Right atrium auricular region (tissue), 2 donors: ENCODE measurements around the gene DIP2B. TPM values are rescaled to one million over a fixed set of nuclear protein-coding genes. Genes with fewer than 3 reads are reported as not detected.

Source experiments
- DNase-seq: peaks from one replicate; pipeline ENCODE4 v3.0.0-alpha.2; 2019; ENCODE audit warnings: low spot score
- H3K27ac ChIP-seq, 2 donors: fragments of 200-600 bp; sonication (generic); 1 replicate in 1 of 2; 2 replicates in 1 of 2; pipeline ENCODE4 v1.5.1; 2016 to 2019
- H3K27me3 ChIP-seq, 2 donors: fragments of 200-600 bp; sonication (generic); one replicate each; pipeline versions ENCODE4 v1.5.1 to v1.6.0; 2017 to 2019
- H3K36me3 ChIP-seq: fragments of 200-600 bp; sonication (generic); one replicate; pipeline ENCODE4 v1.5.1; 2016
- H3K4me1 ChIP-seq, 2 donors: fragments of 200-600 bp; sonication (generic); one replicate each; pipeline versions ENCODE4 v1.5.1 to v1.6.0; 2017 to 2019
- H3K4me3 ChIP-seq, 2 donors: fragments of 200-600 bp; sonication (generic); 1 replicate in 1 of 2; 2 replicates in 1 of 2; pipeline ENCODE4 v1.5.1; 2017 to 2019; ENCODE audit warnings: mild to moderate bottlenecking in 1 of 2, moderate library complexity in 1 of 2
- H3K9me3 ChIP-seq, 2 donors: fragments of 200-600 bp; sonication (generic); one replicate each; pipeline ENCODE4 v1.5.1; 2019
- total RNA-seq, 2 donors: library from RNA; depleted of rRNA; stranded (reverse); fragments of >200 nt; gene quantifications; one replicate each; pipeline ENCODE4 v1.1.0, GENCODE V29; 2016
- TF ChIP-seq, protein P1 (sequence below), 2 donors: fragments of 200-600 bp; sonication (generic); IDR thresholded peaks; one replicate each; pipeline ENCODE4 v1.5.1; 2019; ENCODE audit warnings: antibody characterized with exemption in 2 of 2

The DIP2B gene
- total RNA-seq, 2 donors from 2014 or later: 11.6 to 15.2 TPM

DNA sequence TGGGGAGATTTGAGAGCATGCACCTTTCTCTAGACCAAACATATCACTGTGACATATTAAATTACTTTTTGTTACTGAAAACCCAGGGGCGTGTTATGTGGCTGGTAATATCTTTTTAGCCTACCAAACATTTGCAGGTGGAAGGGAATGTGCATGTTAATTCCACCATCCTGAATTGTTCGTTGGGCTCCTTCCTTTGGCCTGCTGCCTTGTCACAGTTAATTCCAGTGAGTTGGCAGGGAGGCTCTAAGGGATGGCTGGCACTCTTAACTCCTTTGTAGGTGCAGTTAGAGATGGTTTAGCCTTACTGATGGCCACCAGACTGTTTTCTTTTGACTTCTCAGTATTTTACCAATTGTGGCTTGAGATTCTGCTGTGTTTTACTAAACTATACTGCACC is 64.5 kb downstream of the DIP2B start:
- peak overlapping the region; percentile 3 to 14 for H3K27ac ChIP-seq
- H3K4me3 ChIP-seq: no peak overlapping the region

DNA sequence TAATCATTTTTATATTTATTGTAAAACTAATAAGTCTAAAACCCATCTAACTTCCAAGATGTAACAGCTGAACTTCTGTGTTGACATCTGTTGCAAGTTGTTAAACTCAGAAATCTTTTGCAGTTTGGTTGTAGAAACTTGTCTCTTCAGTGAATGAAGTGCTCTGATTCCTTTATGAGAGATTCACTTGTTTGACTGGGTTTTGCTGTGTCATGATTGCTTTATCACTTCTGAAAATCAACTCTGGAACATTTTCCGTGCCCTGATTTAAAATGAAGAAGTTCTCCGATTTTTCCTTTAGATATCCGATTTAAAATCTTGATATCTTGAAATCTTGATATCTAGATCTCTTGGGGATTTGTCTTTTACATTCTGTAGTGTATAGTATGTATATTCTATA is 65.1 kb downstream of the DIP2B start:
- DNase-seq: no peak
- Histone ChIP-seq H3K36me3 (no peaks in the 10 kb centered on the region), H3K4me3 (no peak overlapping the region), H3K27ac (peak overlapping the region; percentile 14 to 16), H3K27me3 (no peaks in the 10 kb centered on the region), H3K4me1 (peaks cover 0 to 64% of the 10 kb centered on the region in 2 donors), H3K9me3 (no peaks in the 10 kb centered on the region)
- TF ChIP-seq, protein P1, sequence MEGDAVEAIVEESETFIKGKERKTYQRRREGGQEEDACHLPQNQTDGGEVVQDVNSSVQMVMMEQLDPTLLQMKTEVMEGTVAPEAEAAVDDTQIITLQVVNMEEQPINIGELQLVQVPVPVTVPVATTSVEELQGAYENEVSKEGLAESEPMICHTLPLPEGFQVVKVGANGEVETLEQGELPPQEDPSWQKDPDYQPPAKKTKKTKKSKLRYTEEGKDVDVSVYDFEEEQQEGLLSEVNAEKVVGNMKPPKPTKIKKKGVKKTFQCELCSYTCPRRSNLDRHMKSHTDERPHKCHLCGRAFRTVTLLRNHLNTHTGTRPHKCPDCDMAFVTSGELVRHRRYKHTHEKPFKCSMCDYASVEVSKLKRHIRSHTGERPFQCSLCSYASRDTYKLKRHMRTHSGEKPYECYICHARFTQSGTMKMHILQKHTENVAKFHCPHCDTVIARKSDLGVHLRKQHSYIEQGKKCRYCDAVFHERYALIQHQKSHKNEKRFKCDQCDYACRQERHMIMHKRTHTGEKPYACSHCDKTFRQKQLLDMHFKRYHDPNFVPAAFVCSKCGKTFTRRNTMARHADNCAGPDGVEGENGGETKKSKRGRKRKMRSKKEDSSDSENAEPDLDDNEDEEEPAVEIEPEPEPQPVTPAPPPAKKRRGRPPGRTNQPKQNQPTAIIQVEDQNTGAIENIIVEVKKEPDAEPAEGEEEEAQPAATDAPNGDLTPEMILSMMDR (IDR thresholded peaks at IDR 0.05): no peak

More for the DNA sequence above, 64.5 kb downstream of the DIP2B start:
- Histone ChIP-seq H3K9me3 (no peaks in the 10 kb centered on the region), H3K4me1 (peaks cover 0 to 64% of the 10 kb centered on the region in 2 donors), H3K27me3 (no peaks in the 10 kb centered on the region), H3K36me3 (no peaks in the 10 kb centered on the region)
- TF ChIP-seq, protein P1 (IDR thresholded peaks at IDR 0.05): no peak
- DNase-seq: no peak

DNA sequence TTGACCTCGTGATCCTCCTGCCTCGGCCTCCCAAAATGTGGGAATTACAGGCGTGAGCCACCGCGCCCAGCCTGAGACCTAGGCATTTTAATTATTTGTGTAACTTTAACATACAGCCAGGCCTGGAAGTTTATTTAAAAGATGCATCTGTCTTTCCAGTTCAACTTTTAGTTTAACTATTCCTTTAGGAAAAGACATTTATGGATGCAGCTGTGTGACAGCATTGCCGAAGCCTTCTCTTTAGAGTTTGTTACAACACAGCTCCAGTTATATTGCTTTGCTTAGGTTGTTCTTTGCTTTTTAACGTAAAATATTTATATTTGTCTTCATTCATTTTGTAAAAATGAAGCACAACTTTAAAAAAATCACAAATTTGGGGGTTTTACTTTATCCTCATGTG is 67.0 kb downstream of the DIP2B start:
- Histone ChIP-seq H3K27me3 (no peaks in the 10 kb centered on the region), H3K4me3 (no peak overlapping the region), H3K27ac (no peak overlapping the region), H3K4me1 (peaks cover 0 to 71% of the 10 kb centered on the region in 2 donors), H3K36me3 (no peaks in the 10 kb centered on the region), H3K9me3 (no peaks in the 10 kb centered on the region)
- TF ChIP-seq, protein P1 (IDR thresholded peaks at IDR 0.05): no peak
- no peak for DNase-seq

DNA sequence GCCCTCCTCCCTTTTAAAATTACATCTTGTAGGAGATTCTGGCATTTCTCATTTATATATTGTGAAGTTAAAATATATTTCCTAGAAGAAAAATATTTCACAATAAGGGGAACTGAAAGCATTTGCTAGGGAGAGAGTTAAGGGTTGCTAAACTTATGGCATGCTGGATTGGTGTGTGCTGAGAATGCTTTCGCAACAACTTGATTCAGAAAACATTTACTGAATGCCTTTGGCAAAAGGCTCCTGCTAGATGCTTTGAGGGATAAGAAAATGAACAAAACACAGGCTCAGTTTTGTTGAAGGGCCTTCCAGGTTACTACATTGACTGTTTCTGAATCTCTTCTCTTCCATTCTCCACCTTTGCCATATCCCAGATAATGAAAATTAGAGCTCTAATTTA is 67.5 kb downstream of the DIP2B start:
- Histone ChIP-seq H3K4me1 (peaks cover 0 to 71% of the 10 kb centered on the region in 2 donors), H3K27ac (no peak overlapping the region)
- TF ChIP-seq, protein P1 (IDR thresholded peaks at IDR 0.05): no peak

DNA sequence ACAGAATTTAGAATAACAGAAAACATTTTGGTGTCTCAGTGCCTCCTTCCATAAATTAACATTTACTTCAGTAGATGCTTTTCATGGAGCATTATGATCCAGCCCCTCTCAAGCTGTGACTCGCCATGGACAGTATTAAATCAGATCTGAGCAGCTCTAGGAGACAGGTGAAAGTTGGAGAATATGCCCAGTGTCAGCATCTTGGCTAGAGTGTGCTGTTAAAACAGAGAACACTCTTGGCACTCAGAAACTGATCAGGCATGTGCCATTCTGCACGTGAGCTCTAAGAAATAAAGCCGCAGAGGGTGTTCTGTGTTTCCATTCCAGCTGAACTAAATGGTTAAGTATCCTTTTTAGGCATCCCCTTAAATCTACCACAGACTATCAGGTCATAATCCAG is 68.0 kb downstream of the DIP2B start:
- Histone ChIP-seq H3K9me3 (no peaks in the 10 kb centered on the region), H3K27me3 (no peaks in the 10 kb centered on the region), H3K36me3 (no peaks in the 10 kb centered on the region), H3K27ac (no peak overlapping the region), H3K4me3 (no peak overlapping the region), H3K4me1 (peaks cover 0 to 68% of the 10 kb centered on the region in 2 donors)
- no peak for DNase-seq
- TF ChIP-seq, protein P1 (IDR thresholded peaks at IDR 0.05): no peak

More for the DNA sequence above, 67.5 kb downstream of the DIP2B start:
- no peak overlapping the region for H3K4me3 ChIP-seq
- no peaks in the 10 kb centered on the region for H3K9me3 ChIP-seq
- H3K36me3 ChIP-seq: no peaks in the 10 kb centered on the region
- H3K27me3 ChIP-seq: no peaks in the 10 kb centered on the region
- DNase-seq: no peak

DNA sequence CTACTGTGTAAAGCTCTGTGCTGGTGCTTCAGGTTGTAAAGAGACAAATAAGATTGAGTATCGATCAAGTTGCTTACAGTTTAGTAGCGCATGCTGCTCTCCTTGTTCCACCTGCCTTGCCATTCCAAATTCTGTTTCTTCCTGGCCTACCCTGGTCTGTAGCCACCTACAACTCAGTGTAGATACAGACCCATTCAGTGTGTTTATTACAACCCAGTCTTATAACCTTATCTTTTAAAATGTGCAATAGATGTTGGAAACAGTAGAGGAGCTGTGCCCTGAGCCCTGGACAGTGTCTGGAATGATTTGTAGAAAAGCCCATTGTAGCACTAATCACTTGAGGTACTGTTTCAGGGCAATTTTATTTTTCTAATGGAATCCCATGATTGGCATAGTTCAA is 68.5 kb downstream of the DIP2B start:
- Histone ChIP-seq H3K4me3 (no peak overlapping the region), H3K27me3 (no peaks in the 10 kb centered on the region), H3K27ac (no peak overlapping the region), H3K9me3 (no peaks in the 10 kb centered on the region), H3K36me3 (no peaks in the 10 kb centered on the region), H3K4me1 (peaks cover 0 to 64% of the 10 kb centered on the region in 2 donors)
- TF ChIP-seq, protein P1 (IDR thresholded peaks at IDR 0.05): no peak
- DNase-seq: no peak
